Measurements from ENCODE around the gene RNF115. TPM values are rescaled to one million over a fixed set of nuclear protein-coding genes. Genes with fewer than 3 reads are reported as not detected.

RNF115 gene
- total and polyA plus RNA-seq, 2 of the 8 experiments (the other 6 are each of a cell fraction or from before 2014, with no cell fraction given) = 4.7 to 10.8 TPM

DNA sequence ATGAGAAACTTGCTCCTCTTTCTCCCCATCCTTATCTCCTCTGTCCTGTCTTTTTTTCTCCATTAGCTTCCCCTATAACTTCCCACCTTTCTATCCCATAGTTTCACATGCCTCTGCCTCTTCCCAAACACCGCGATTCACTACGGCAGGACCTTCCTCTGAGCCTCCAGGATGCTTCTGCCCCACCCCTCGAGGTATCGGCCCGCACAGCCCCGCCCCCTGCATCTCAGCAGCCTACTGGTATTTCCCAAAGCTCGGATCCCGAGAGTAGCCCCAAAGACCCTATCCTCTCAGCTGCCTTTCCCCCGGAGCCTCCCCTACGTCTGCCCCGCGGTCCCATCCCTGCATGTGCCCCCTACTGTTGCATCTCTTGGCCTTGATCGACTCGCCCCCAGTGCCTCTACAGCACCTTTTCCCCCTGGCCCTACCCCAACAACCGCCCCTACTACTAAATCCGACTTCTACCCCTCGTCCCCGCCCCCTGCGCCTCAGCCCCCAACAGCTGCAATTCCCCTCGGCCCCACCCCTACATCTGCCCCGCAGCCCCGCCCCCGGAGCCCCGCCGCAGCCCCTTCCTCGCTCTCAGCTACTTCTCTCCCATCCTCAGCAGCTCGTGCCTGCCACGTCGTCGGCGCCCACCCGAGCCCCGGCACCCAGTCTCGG, 34.5 kb upstream of the RNF115 start:
- DNase-seq (ENCODE audit: low read depth in 1 of 2, low spot score in 2 of 2) = peak; percentile 43 to 93
- 0% methylated on average over 6 of the region's 35 CpGs; no CpG with 5 or more reads in 1 of the 2 experiments for WGBS, 2 experiments (ENCODE audit: extremely low coverage in 1 of 2, insufficient coverage in 1 of 2, insufficient read length in 1 of 2, insufficient replicate concordance in 2 of 2, low coverage in 1 of 2, low lambda C conversion rate in 2 of 2, missing lambda C conversion rate in 1 of 2)
- H2AFZ ChIP-seq (ENCODE audit: low read length) = no peak overlapping the region; the same call in 1 of the 2 replicates
- TF ChIP-seq ASH2L (IDR thresholded peaks at IDR 0.05; ENCODE audit: low read length) = no peak
- TF ChIP-seq CREB1 (IDR thresholded peaks at IDR 0.05) = 0 out of 2 replicates have a peak, but pooled peaks have one; percentile 14
- TF ChIP-seq PHF8 (conservative IDR thresholded peaks at IDR 0.05; ENCODE audit: low read depth, low read length) = peak; percentile 66; the same call in 1 of the 2 replicates
- 0 out of 2 replicates have a peak, but pooled peaks have one; percentile 35 for TF ChIP-seq SP1 (IDR thresholded peaks at IDR 0.05; ENCODE audit: low read depth, low read length)
- TF ChIP-seq GABPA (IDR thresholded peaks at IDR 0.05; ENCODE audit: borderline replicate concordance, insufficient read depth, low read length) = no peak
- TF ChIP-seq MAX (IDR thresholded peaks at IDR 0.05) = 0 out of 2 replicates have a peak, but pooled peaks have one; percentile 8
- TF ChIP-seq TEAD4 (IDR thresholded peaks at IDR 0.05; ENCODE audit: low read depth, low read length) = 0 out of 2 replicates have a peak, but pooled peaks have one; percentile 3
- TF ChIP-seq HDAC6 (IDR thresholded peaks at IDR 0.05; ENCODE audit: low read depth, low read length) = no peak
- TF ChIP-seq, protein P1, sequence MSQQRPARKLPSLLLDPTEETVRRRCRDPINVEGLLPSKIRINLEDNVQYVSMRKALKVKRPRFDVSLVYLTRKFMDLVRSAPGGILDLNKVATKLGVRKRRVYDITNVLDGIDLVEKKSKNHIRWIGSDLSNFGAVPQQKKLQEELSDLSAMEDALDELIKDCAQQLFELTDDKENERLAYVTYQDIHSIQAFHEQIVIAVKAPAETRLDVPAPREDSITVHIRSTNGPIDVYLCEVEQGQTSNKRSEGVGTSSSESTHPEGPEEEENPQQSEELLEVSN (IDR thresholded peaks at IDR 0.05) = no peak
- peak; percentile 26 for TF ChIP-seq KDM4A (IDR thresholded peaks at IDR 0.05; ENCODE audit: low read depth, low read length, severe bottlenecking)

More for the DNA sequence above, 34.5 kb upstream of the RNF115 start:
- H3K23me2 ChIP-seq (ENCODE audit: low read depth, low read length) = peaks cover 7% of the 10 kb centered on the region
- H3K79me2 ChIP-seq (ENCODE audit: control insufficient read depth in 1 of 2, insufficient read depth in 2 of 2, low read length in 2 of 2) = peaks cover 0 to 11% of the 10 kb centered on the region in 2 experiments; a peak in 1 of 4 replicates
- peaks cover 13 to 31% (median 26%) of the 10 kb centered on the region in 4 experiments for H3K36me3 ChIP-seq (ENCODE audit: control insufficient read depth in 2 of 4, insufficient read depth in 4 of 4, low read length in 3 of 4)
- peak overlapping the region; percentile 46 to 90 (median 62) for H3K9ac ChIP-seq (replicated peaks in 1 of 4; ENCODE audit: extremely low read depth in 1 of 4, low read depth in 3 of 4, low read length in 3 of 4)
- no peak overlapping the region for H3K4ac ChIP-seq (replicated peaks; ENCODE audit: insufficient read length, low read depth, low read length)
- H3K4me1 ChIP-seq (replicated peaks in 1 of 4; ENCODE audit: control insufficient read depth in 3 of 4, insufficient read depth in 4 of 4, low read length in 3 of 4) = peaks cover 0 to 5% (median 3%) of the 10 kb centered on the region in 4 experiments; a peak in 4 of 7 replicates
- no peak overlapping the region for H2BK120ac ChIP-seq (replicated peaks; ENCODE audit: low read depth, low read length)
- peaks cover 5% of the 10 kb centered on the region; the same call in 1 of the 2 replicates for H3K79me1 ChIP-seq (ENCODE audit: low read depth, low read length)
- H2BK12ac ChIP-seq (ENCODE audit: low read depth, low read length) = no peak overlapping the region
- no peak for FAIRE-seq
- H4K91ac ChIP-seq (replicated peaks; ENCODE audit: insufficient read length, low read length) = peak overlapping the region; percentile 81
- H3K27me3 ChIP-seq (replicated peaks in 1 of 4; ENCODE audit: control insufficient read depth in 3 of 4, extremely low read depth in 1 of 4, insufficient read depth in 3 of 4, low read length in 3 of 4) = no peaks in the 10 kb centered on the region; a peak in 1 of 7 replicates
- H4K8ac ChIP-seq (ENCODE audit: extremely low read depth, insufficient read depth, low read length) = peak overlapping the region; percentile 96; the same call in 1 of the 2 replicates
- peak overlapping the region; percentile 99 for H3K18ac ChIP-seq (ENCODE audit: extremely low read depth, low read length)
- no peak overlapping the region for H2AK5ac ChIP-seq (ENCODE audit: low read depth, low read length)
- H3K14ac ChIP-seq (ENCODE audit: insufficient read length) = no peak overlapping the region
- peak overlapping the region; percentile 46; the same call in 1 of the 2 replicates for H2BK15ac ChIP-seq (ENCODE audit: low read length)
- peak overlapping the region; percentile 83; the same call in 1 of the 2 replicates for H2BK5ac ChIP-seq (ENCODE audit: low read depth, low read length)
- ChIA-PET CTCF (ENCODE audit: partially characterized antibody) (interaction anchor here (0.9 to 12.9 kb wide), 11 partner anchors 11 to 154 kb away, joined by 3 to 214 read pairs (median 6); partner anchors contain the start of gene NUDT17), POLR2A (ENCODE audit: partially characterized antibody) (interaction anchor here (0.8 to 8.1 kb wide), 24 partner anchors 10 to 194 kb away, joined by 3 to 95 read pairs (median 6); partner anchors contain the start of genes ANKRD35, NUDT17, PEX11B and POLR3C)
- peak overlapping the region; percentile 78; the same call in 1 of the 2 replicates for H3K27ac ChIP-seq (ENCODE audit: low read depth, low read length)
- H3K9me3 ChIP-seq (ENCODE audit: insufficient read depth in 2 of 2, low read depth in 1 of 2, low read length in 1 of 2) = peaks cover 4 to 5% of the 10 kb centered on the region in 2 experiments; a peak in 2 of 4 replicates
- no peak overlapping the region for H3K23ac ChIP-seq (ENCODE audit: insufficient read length)
- H4K20me1 ChIP-seq (replicated peaks in 1 of 2; ENCODE audit: control insufficient read depth in 1 of 2, insufficient read depth in 2 of 2, low read length in 2 of 2) = no peaks in the 10 kb centered on the region
- peak overlapping the region; percentile 63 to 95 (median 89) for H3K4me3 ChIP-seq (ENCODE audit: extremely low read depth in 1 of 4, insufficient read depth in 2 of 4, low read depth in 3 of 4, low read length in 4 of 4)
- H2BK20ac ChIP-seq (ENCODE audit: low read length) = no peak overlapping the region
- H3K4me2 ChIP-seq (ENCODE audit: insufficient read depth in 1 of 2, low read depth in 2 of 2, low read length in 2 of 2) = peak overlapping the region; percentile 63 to 72
- H4K5ac ChIP-seq (ENCODE audit: insufficient read length, low read depth, low read length) = peak overlapping the region; percentile 99
- H3K56ac ChIP-seq (replicated peaks; ENCODE audit: insufficient read length, low read depth, low read length) = peak overlapping the region; percentile 89

Measured in H1 (cell line).